ENCODE measurements around the gene SSBP3. TPM values are rescaled to one million over a fixed set of nuclear protein-coding genes. Genes with fewer than 3 reads are reported as not detected.
A peak's percentile ranks its signal among the peaks of the same experiment; 100 is the strongest.
"Not testable (repeated sequence)": the region's sequence is repeated elsewhere in the genome, so short reads cannot be mapped to it uniquely, and the experiment has no call there.

The SSBP3 gene
- total RNA-seq, result 10 to 100 TPM; 41.8 to 56.1 TPM
- long read RNA-seq, donor 1, transcript SSBP3-203 (17 exons, 1,578 nt), result major isoform, 5 of 18 reads
- long read RNA-seq, donor 1, partial matches to known transcripts, result 1 of 18 reads
- long read RNA-seq, donor 1, other reads (novel, unspliced or antisense), result 12 of 18 reads
- long read RNA-seq, donor 2, partial matches to known transcripts, result 1 of 18 reads
- long read RNA-seq, donor 2, other reads (novel, unspliced or antisense), result 15 of 18 reads

- DNase-seq (ENCODE audit: low spot score), result peak; percentile 97
- intact Hi-C loops (cut with DNase I), result loop anchor here (2.0 to 10.0 kb wide), 4 partner anchors 132 to 282 kb away; no protein-coding TSS in a partner anchor
Measured at GRCh38 chr1:54406339-54407153, at the start of gene SSBP3. SSBP3 (minus strand) TSS chr1:54406394.

- intact Hi-C loops (cut with DNase I), result no loop called here
- peak; percentile 8 for DNase-seq (ENCODE audit: low spot score)
Measured at GRCh38 chr1:54453509-54453908, 47.3 kb upstream of the SSBP3 start.

GRCh38 chr1:54453022-54453421 is 46.8 kb upstream of the SSBP3 start:
- peak; percentile 2 for DNase-seq (ENCODE audit: low spot score)

GRCh38 chr1:54449431-54449830 is 43.2 kb upstream of the SSBP3 start:
- DNase-seq (ENCODE audit: low spot score); intact Hi-C loops (cut with DNase I): not testable (repeated sequence)

More at GRCh38 chr1:54453022-54453421, 46.8 kb upstream of the SSBP3 start:
- intact Hi-C loops (cut with DNase I), result no loop called here

GRCh38 chr1:54448801-54449200 is 42.6 kb upstream of the SSBP3 start:
- intact Hi-C loops (cut with DNase I), result not testable (repeated sequence)
- peak; percentile 54 for DNase-seq (ENCODE audit: low spot score)

GRCh38 chr1:54447081-54447480 is 40.9 kb upstream of the SSBP3 start:
- intact Hi-C loops (cut with DNase I); DNase-seq (ENCODE audit: low spot score): not testable (repeated sequence)

- intact Hi-C loops (cut with DNase I), result no loop called here
- peak; percentile 3 for DNase-seq (ENCODE audit: low spot score)
Measured at GRCh38 chr1:54442185-54442584, 36.0 kb upstream of the SSBP3 start.

GRCh38 chr1:54439550-54440223 is 33.5 kb upstream of the SSBP3 start:
- intact Hi-C loops (cut with DNase I), result no loop called here
- DNase-seq (ENCODE audit: low spot score), result peak; percentile 12

- intact Hi-C loops (cut with DNase I), result no loop called here
Measured at GRCh38 chr1:54437783-54438182, 31.6 kb upstream of the SSBP3 start.

GRCh38 chr1:54436826-54437225 is 30.6 kb upstream of the SSBP3 start:
- intact Hi-C loops (cut with DNase I), result no loop called here
- DNase-seq (ENCODE audit: low spot score), result peak; percentile 28

More at GRCh38 chr1:54437783-54438182, 31.6 kb upstream of the SSBP3 start:
- DNase-seq (ENCODE audit: low spot score), result peak; percentile 6

- intact Hi-C loops (cut with DNase I), result no loop called here
- peak; percentile 46 for DNase-seq (ENCODE audit: low spot score)
Measured at GRCh38 chr1:54429838-54430237, 23.6 kb upstream of the SSBP3 start.

- intact Hi-C loops (cut with DNase I), result no loop called here
- no peak for DNase-seq (ENCODE audit: low spot score)
Measured at GRCh38 chr1:54428837-54429518, 22.8 kb upstream of the SSBP3 start.

GRCh38 chr1:54425152-54425584 is 19.0 kb upstream of the SSBP3 start:
- intact Hi-C loops (cut with DNase I), result no loop called here
- DNase-seq (ENCODE audit: low spot score), result no peak

- intact Hi-C loops (cut with DNase I), result no loop called here
- DNase-seq (ENCODE audit: low spot score), result no peak
Measured at GRCh38 chr1:54424398-54424797, 18.2 kb upstream of the SSBP3 start.

GRCh38 chr1:54421101-54421504 is 14.9 kb upstream of the SSBP3 start:
- intact Hi-C loops (cut with DNase I), result no loop called here
- peak; percentile 31 for DNase-seq (ENCODE audit: low spot score)

- DNase-seq (ENCODE audit: low spot score), result peak; percentile 26
- intact Hi-C loops (cut with DNase I), result not testable (repeated sequence)
Measured at GRCh38 chr1:54418598-54418997, 12.4 kb upstream of the SSBP3 start.

- intact Hi-C loops (cut with DNase I), result no loop called here
- DNase-seq (ENCODE audit: low spot score), result no peak
Measured at GRCh38 chr1:54417123-54417522, 10.9 kb upstream of the SSBP3 start.

- intact Hi-C loops (cut with DNase I), result no loop called here
- no peak for DNase-seq (ENCODE audit: low spot score)
Measured at GRCh38 chr1:54416435-54416834, 10.2 kb upstream of the SSBP3 start.

GRCh38 chr1:54415991-54416390 is 9.8 kb upstream of the SSBP3 start:
- DNase-seq (ENCODE audit: low spot score), result no peak
- intact Hi-C loops (cut with DNase I), result no loop called here
